K562 (cell line): ENCODE data around the gene MBLAC2. TPM values are rescaled to one million over a fixed set of nuclear protein-coding genes. Genes with fewer than 3 reads are reported as not detected.

Source experiments
- ATAC-seq: fragments of 200-7000 bp; cut with Tn5 transposase; 3 replicates; pipeline ENCODE4 v1.9.1; 2020; ENCODE audit warnings: moderate library complexity
- BruUV-seq: library from RNA; stranded (reverse); fragments of 400-500 nt; replicated peaks from 2 replicates; lab custom pipeline; 2021; lab: Mats Ljungman, UMichigan
- CTCF ChIA-PET: fragments of 300-600 bp; formaldehyde crosslinking; extraction: SDS; loops from one replicate; lab custom pipeline; 2021; ENCODE audit warnings: low intra/inter-chr PET ratio; lab: Yijun Ruan, JAX
- POLR2A ChIA-PET: fragments of 300-600, 350-650 bp; sonication (Branson Sonifier 250); formaldehyde crosslinking; extraction: SDS; loops from one replicate; lab custom pipeline; 2021; ENCODE audit warnings: antibody characterized with exemption, inconsistent platforms; lab: Yijun Ruan, JAX
- DNase-seq, 4 experiments: peaks; one replicate each; pipeline versions ENCODE4 v3.0.0 to v3.0.0-alpha.2; 2011 to 2018; ENCODE audit warnings: low spot score in 3 of 4, mixed read lengths in 3 of 4; ENCODE audit errors: extremely low read depth in 1 of 4
- FAIRE-seq: peaks from 2 replicates; lab custom pipeline; 2011; peaks lifted over from hg19 to GRCh38; lab: Jason Lieb, UNC
- H2AFZ ChIP-seq: 2 replicates; pipeline ENCODE4 v1.6.0; 2011; ENCODE audit warnings: low read depth, low read length, control low read depth, inconsistent platforms
- H3K27ac ChIP-seq: fragments of 200-600 bp; 3 replicates; pipeline ENCODE4 v1.8.0; 2011; ENCODE audit warnings: low read depth, mild to moderate bottlenecking, control low read depth, inconsistent platforms, low read length, moderate library complexity, mixed read lengths; ENCODE audit errors: extremely low read depth
- H3K27me3 ChIP-seq, 2 experiments: fragments of 300-600 bp in 1 of 2; 2 replicates in 1 of 2; 3 replicates in 1 of 2; pipeline versions ENCODE4 v1.6.0 to v1.8.0; 2011; ENCODE audit warnings: inconsistent platforms in 2 of 2, low read length in 2 of 2, mild to moderate bottlenecking in 1 of 2, mixed read lengths in 1 of 2, moderate library complexity in 1 of 2; ENCODE audit not compliant: control insufficient read depth in 2 of 2, insufficient read depth in 2 of 2
- H3K36me3 ChIP-seq: fragments of 300-600 bp; 3 replicates; pipeline ENCODE4 v1.8.0; 2011; ENCODE audit warnings: mild to moderate bottlenecking, low read length, inconsistent platforms; ENCODE audit not compliant: control insufficient read depth, insufficient read depth
- H3K4me1 ChIP-seq, 2 experiments: fragments of 200-600 bp in 1 of 2; replicated peaks in 1 of 2; 2 replicates in 1 of 2; 3 replicates in 1 of 2; pipeline versions ENCODE4 v1.5.1 to v1.8.0; 2011; ENCODE audit warnings: inconsistent platforms in 2 of 2, low read length in 2 of 2, mild to moderate bottlenecking in 1 of 2, mixed read lengths in 1 of 2, moderate library complexity in 1 of 2; ENCODE audit not compliant: control insufficient read depth in 2 of 2, insufficient read depth in 2 of 2
- H3K4me2 ChIP-seq: 2 replicates; pipeline ENCODE4 v1.6.1; 2011; ENCODE audit warnings: low read length, control low read depth, inconsistent platforms, mixed read lengths; ENCODE audit not compliant: insufficient read depth
- H3K4me3 ChIP-seq: fragments of 200-600 bp; sonication (generic), shearing (Covaris generic); 2 replicates; pipeline ENCODE4 v1.5.1; 2016; ENCODE audit warnings: control low read depth, inconsistent platforms
- H3K79me2 ChIP-seq: fragments of 200-600 bp; 3 replicates; pipeline ENCODE4 v1.8.0; 2011; ENCODE audit warnings: low read length, inconsistent platforms; ENCODE audit not compliant: control insufficient read depth, insufficient read depth
- H3K9ac ChIP-seq, 2 experiments: 2 replicates each; pipeline versions ENCODE4 v1.6.0 to v1.6.1; 2011; ENCODE audit warnings: low read depth in 2 of 2, low read length in 2 of 2, control low read depth in 1 of 2, inconsistent platforms in 1 of 2, mild to moderate bottlenecking in 1 of 2, mixed read lengths in 1 of 2; ENCODE audit not compliant: insufficient read depth in 1 of 2
- H3K9me1 ChIP-seq: one replicate; pipeline ENCODE4 v1.6.0; 2011; ENCODE audit warnings: inconsistent platforms, mild to moderate bottlenecking, low read length, moderate library complexity; ENCODE audit not compliant: control insufficient read depth, insufficient read depth
- H3K9me3 ChIP-seq: replicated peaks from 2 replicates; pipeline ENCODE4 v1.5.1; 2011; ENCODE audit warnings: low read depth, low read length, inconsistent platforms; ENCODE audit not compliant: control insufficient read depth, insufficient read depth
- H4K20me1 ChIP-seq: replicated peaks from 2 replicates; pipeline ENCODE4 v1.6.1; 2011; ENCODE audit warnings: low read length, inconsistent platforms, mixed read lengths; ENCODE audit not compliant: control insufficient read depth, insufficient read depth
- GABPA ChIP-seq: fragments of 200-800 bp; sonication (Bioruptor generic); conservative IDR thresholded peaks from 2 replicates; pipeline ENCODE4 v1.6.1; 2016; ENCODE audit warnings: low read depth, missing genetic modification characterization, missing compliant biosample characterization
- NR2C2 ChIP-seq, 2 experiments: fragments of 200-800 bp in 1 of 2; sonication (Bioruptor generic) in 1 of 2; sonication (generic) in 1 of 2; formaldehyde crosslinking in 1 of 2; IDR thresholded peaks; 2 replicates each; pipeline versions ENCODE4 v1.6.1 to v1.8.0; 2016 to 2022; ENCODE audit warnings: mild to moderate bottlenecking in 1 of 2, missing compliant biosample characterization in 1 of 2, missing genetic modification characterization in 1 of 2, missing genetic modification reagents in 1 of 2
- RERE ChIP-seq: sonication (generic); formaldehyde crosslinking; IDR thresholded peaks from 2 replicates; pipeline ENCODE4 v1.8.0; 2023; ENCODE audit warnings: missing genetic modification reagents, mild to moderate bottlenecking, borderline replicate concordance
- THRA ChIP-seq: fragments of 450-650 bp; IDR thresholded peaks from 2 replicates; pipeline ENCODE4 v1.6.1; 2017; ENCODE audit warnings: mild to moderate bottlenecking, moderate library complexity
- ZFPM2 ChIP-seq: fragments of 250-450 bp; sonication (Bioruptor Pico); IDR thresholded peaks from 2 replicates; pipeline ENCODE4 v1.5.1; 2022; ENCODE audit warnings: mild to moderate bottlenecking
- WGBS: fragments of 100-300 bp; shearing (Covaris generic); methylation state at CpG from one replicate; pipeline ENCODE4 v1.1.6; 2016; ENCODE audit warnings: low coverage, mixed read lengths; ENCODE audit not compliant: insufficient coverage; ENCODE audit errors: missing lambda C conversion rate; 5-methylcytosine and 5-hydroxymethylcytosine counted together
- in situ Hi-C: fragments of 300-500 bp; cut with MboI; formaldehyde crosslinking; loops from 4 replicates; pipeline ENCODE4 v1.15.0; 2018; ENCODE audit warnings: inconsistent platforms, mixed read lengths
- intact Hi-C: fragments of 100-400 bp; cut with micrococcal nuclease; formaldehyde crosslinking; loops from 2 replicates; pipeline ENCODE4 v1.14.2; 2022
- polyA plus RNA-seq, 8 experiments: library from polyadenylated mRNA; depleted of rRNA in 4 of 8; stranded (reverse) in 5 of 8; unstranded in 3 of 8; fragments of >200 nt; fragmentation: Nextera tagmentation in 2 of 8; fragmentation: Illumina TruSeq in 1 of 8; extraction: Ambion mirVana in 2 of 8; extraction: Trizol in 1 of 8; gene quantifications; 2 replicates each; pipeline versions ENCODE4 v1.2.1 to v1.2.3, GENCODE V29; 2011 to 2014; ENCODE audit warnings: inconsistent platforms in 1 of 8, missing spikeins in 1 of 8
- total RNA-seq, 7 experiments: library from RNA; depleted of rRNA in 6 of 7; stranded (reverse); fragments of >200 nt in 6 of 7; fragmentation: Illumina TruSeq in 2 of 7; extraction: Trizol in 2 of 7; gene quantifications; 2 replicates each; pipeline versions ENCODE4 v1.2.1 to v1.2.3, GENCODE V29; 2011 to 2021; ENCODE audit warnings: low replicate concordance in 1 of 7

Gene MBLAC2
- total and polyA plus RNA-seq, 9 of the 15 experiments (the other 6 are each of a cell fraction or from before 2014, with no cell fraction given), result 2.4 to 13.1 (median 10.3) TPM

GRCh38 chr5:90514520-90514919 is 39.9 kb upstream of the MBLAC2 start (continued):
- TF ChIP-seq THRA (no peak), GABPA (tag) (no peak)
- TF ChIP-seq, all 486 proteins: peak for 0

- no peaks in the 10 kb centered on the region for H3K27me3 ChIP-seq
- no peaks in the 10 kb centered on the region for H3K4me1 ChIP-seq
- no peaks in the 10 kb centered on the region for H3K9me1 ChIP-seq
- ATAC-seq, result no peak
- DNase-seq, result no peak
- in situ Hi-C loops (no loop called here), intact Hi-C loops (no loop called here)
- no peak for FAIRE-seq
- 100% methylated on average over 1 of the region's 1 CpG for WGBS
- peaks cover 69% of the 10 kb centered on the region for H3K36me3 ChIP-seq
- H3K4me3 ChIP-seq, result no peak overlapping the region
- ChIA-PET CTCF (no interaction called here), POLR2A (interaction anchor here (0.6 to 1.3 kb wide), 3 partner anchors 9 to 26 kb away, joined by 3 to 4 read pairs (median 3); no protein-coding TSS in a partner anchor)
- BruUV-seq, result no TSS peak
- no peak for TF ChIP-seq RERE (CRISPR knock-in tag)
- TF ChIP-seq NR2C2 (CRISPR knock-in tag; IDR thresholded peaks at IDR 0.05), result no peak
- no peak for TF ChIP-seq NR2C2 (tag; IDR thresholded peaks at IDR 0.05)
- no peak for TF ChIP-seq ZFPM2 (CRISPR knock-in tag)
- H2AFZ ChIP-seq, result no peak overlapping the region
- no peak overlapping the region for H3K27ac ChIP-seq
- H3K9me3 ChIP-seq, result no peaks in the 10 kb centered on the region
- no peaks in the 10 kb centered on the region for H4K20me1 ChIP-seq
- H3K4me2 ChIP-seq, result no peak overlapping the region
- no peaks in the 10 kb centered on the region for H3K79me2 ChIP-seq
- H3K9ac ChIP-seq, result no peak overlapping the region
These were observed 35.9 kb upstream of the MBLAC2 start for GRCh38 chr5:90510438-90510837.
